A549 (cell line): ENCODE results near the gene UPK3A.
A peak's percentile ranks its signal among the peaks of the same experiment; 100 is the strongest.

ENCODE experiments used
- ATOH8 ChIP-seq: fragments of 250-450 bp; sonication (Bioruptor Pico); IDR thresholded peaks from 2 replicates; pipeline ENCODE4 v1.5.0; 2020; ENCODE audit warnings: low read depth, mild to moderate bottlenecking, moderate library complexity
- BHLHE40 ChIP-seq: IDR thresholded peaks from 2 replicates; pipeline ENCODE4 v1.6.1; 2012; ENCODE audit warnings: low read depth, low read length, inconsistent platforms
- CEBPB ChIP-seq, 2 experiments: fragments of >200 bp in 1 of 2; sonication (Bioruptor Twin) in 1 of 2; formaldehyde crosslinking in 1 of 2; IDR thresholded peaks; 2 replicates each; pipeline ENCODE4 v1.6.1; 2012 to 2016
- CHD2 ChIP-seq: fragments of 150-350 bp; IDR thresholded peaks from 2 replicates; pipeline ENCODE4 v1.6.1; 2014; ENCODE audit warnings: low read length; ENCODE audit not compliant: partially characterized antibody
- ESRRA ChIP-seq: fragments of 150-350 bp; IDR thresholded peaks from 2 replicates; pipeline ENCODE4 v1.6.1; 2014; ENCODE audit warnings: mild to moderate bottlenecking, low read length, borderline replicate concordance
- MAFK ChIP-seq: fragments of 450-650 bp; IDR thresholded peaks from 2 replicates; pipeline ENCODE4 v1.6.1; 2014; ENCODE audit not compliant: partially characterized antibody
- RAD21 ChIP-seq, 2 experiments: fragments of >200 bp in 1 of 2; sonication (Bioruptor Twin) in 1 of 2; formaldehyde crosslinking in 1 of 2; IDR thresholded peaks in 1 of 2; conservative IDR thresholded peaks in 1 of 2; 2 replicates in 1 of 2; 3 replicates in 1 of 2; pipeline ENCODE4 v1.6.1; 2012 to 2018; ENCODE audit warnings: inconsistent platforms in 1 of 2
- SMC3 ChIP-seq: fragments of >200 bp; sonication (Bioruptor Twin); formaldehyde crosslinking; IDR thresholded peaks from 3 replicates; pipeline ENCODE4 v1.6.1; 2018; ENCODE audit warnings: inconsistent platforms
- SREBF2 ChIP-seq: fragments of 450-650 bp; IDR thresholded peaks from 2 replicates; pipeline ENCODE4 v1.6.1; 2014; ENCODE audit warnings: mild to moderate bottlenecking, moderate library complexity
- TFCP2L1 ChIP-seq: fragments of 250-450 bp; sonication (Bioruptor Pico); IDR thresholded peaks from 2 replicates; pipeline ENCODE4 v1.5.0; 2021; ENCODE audit warnings: mild to moderate bottlenecking
- ZC3H11A ChIP-seq: fragments of 450-650 bp; IDR thresholded peaks from 2 replicates; pipeline ENCODE4 v1.6.1; 2014; ENCODE audit warnings: antibody characterized with exemption, mild to moderate bottlenecking
- TF ChIP-seq, protein P1 (sequence below): fragments of 200-600 bp; sonication (generic); IDR thresholded peaks from 2 replicates; pipeline ENCODE4 v1.6.1; 2016; ENCODE audit warnings: antibody characterized with exemption, mild to moderate bottlenecking, moderate library complexity
- TF ChIP-seq, protein P2 (sequence below): fragments of >200 bp; sonication (Bioruptor Twin); formaldehyde crosslinking; IDR thresholded peaks from 3 replicates; pipeline ENCODE4 v1.5.1; 2016
- TF ChIP-seq, protein P3 (sequence below): IDR thresholded peaks from 2 replicates; pipeline ENCODE4 v1.6.1; 2012

- no peak for TF ChIP-seq ZC3H11A
- no peak for TF ChIP-seq RAD21 (conservative IDR thresholded peaks at IDR 0.05 in 1 of 2, IDR thresholded peaks at IDR 0.05 in 1 of 2)
- TF ChIP-seq, protein P1, sequence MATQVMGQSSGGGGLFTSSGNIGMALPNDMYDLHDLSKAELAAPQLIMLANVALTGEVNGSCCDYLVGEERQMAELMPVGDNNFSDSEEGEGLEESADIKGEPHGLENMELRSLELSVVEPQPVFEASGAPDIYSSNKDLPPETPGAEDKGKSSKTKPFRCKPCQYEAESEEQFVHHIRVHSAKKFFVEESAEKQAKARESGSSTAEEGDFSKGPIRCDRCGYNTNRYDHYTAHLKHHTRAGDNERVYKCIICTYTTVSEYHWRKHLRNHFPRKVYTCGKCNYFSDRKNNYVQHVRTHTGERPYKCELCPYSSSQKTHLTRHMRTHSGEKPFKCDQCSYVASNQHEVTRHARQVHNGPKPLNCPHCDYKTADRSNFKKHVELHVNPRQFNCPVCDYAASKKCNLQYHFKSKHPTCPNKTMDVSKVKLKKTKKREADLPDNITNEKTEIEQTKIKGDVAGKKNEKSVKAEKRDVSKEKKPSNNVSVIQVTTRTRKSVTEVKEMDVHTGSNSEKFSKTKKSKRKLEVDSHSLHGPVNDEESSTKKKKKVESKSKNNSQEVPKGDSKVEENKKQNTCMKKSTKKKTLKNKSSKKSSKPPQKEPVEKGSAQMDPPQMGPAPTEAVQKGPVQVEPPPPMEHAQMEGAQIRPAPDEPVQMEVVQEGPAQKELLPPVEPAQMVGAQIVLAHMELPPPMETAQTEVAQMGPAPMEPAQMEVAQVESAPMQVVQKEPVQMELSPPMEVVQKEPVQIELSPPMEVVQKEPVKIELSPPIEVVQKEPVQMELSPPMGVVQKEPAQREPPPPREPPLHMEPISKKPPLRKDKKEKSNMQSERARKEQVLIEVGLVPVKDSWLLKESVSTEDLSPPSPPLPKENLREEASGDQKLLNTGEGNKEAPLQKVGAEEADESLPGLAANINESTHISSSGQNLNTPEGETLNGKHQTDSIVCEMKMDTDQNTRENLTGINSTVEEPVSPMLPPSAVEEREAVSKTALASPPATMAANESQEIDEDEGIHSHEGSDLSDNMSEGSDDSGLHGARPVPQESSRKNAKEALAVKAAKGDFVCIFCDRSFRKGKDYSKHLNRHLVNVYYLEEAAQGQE = no peak
- TF ChIP-seq CHD2 = no peak
- TF ChIP-seq, protein P2, sequence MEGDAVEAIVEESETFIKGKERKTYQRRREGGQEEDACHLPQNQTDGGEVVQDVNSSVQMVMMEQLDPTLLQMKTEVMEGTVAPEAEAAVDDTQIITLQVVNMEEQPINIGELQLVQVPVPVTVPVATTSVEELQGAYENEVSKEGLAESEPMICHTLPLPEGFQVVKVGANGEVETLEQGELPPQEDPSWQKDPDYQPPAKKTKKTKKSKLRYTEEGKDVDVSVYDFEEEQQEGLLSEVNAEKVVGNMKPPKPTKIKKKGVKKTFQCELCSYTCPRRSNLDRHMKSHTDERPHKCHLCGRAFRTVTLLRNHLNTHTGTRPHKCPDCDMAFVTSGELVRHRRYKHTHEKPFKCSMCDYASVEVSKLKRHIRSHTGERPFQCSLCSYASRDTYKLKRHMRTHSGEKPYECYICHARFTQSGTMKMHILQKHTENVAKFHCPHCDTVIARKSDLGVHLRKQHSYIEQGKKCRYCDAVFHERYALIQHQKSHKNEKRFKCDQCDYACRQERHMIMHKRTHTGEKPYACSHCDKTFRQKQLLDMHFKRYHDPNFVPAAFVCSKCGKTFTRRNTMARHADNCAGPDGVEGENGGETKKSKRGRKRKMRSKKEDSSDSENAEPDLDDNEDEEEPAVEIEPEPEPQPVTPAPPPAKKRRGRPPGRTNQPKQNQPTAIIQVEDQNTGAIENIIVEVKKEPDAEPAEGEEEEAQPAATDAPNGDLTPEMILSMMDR = no peak
- no peak for TF ChIP-seq ATOH8
- no peak for TF ChIP-seq ESRRA
- TF ChIP-seq SMC3 = no peak
- TF ChIP-seq TFCP2L1 (CRISPR knock-in tag) = no peak
- TF ChIP-seq CEBPB (IDR thresholded peaks at IDR 0.05) = no peak
- TF ChIP-seq MAFK = peak; percentile 66
- TF ChIP-seq, protein P3, sequence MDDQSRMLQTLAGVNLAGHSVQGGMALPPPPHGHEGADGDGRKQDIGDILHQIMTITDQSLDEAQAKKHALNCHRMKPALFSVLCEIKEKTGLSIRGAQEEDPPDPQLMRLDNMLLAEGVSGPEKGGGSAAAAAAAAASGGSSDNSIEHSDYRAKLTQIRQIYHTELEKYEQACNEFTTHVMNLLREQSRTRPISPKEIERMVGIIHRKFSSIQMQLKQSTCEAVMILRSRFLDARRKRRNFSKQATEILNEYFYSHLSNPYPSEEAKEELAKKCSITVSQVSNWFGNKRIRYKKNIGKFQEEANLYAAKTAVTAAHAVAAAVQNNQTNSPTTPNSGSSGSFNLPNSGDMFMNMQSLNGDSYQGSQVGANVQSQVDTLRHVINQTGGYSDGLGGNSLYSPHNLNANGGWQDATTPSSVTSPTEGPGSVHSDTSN = no peak
- TF ChIP-seq BHLHE40 = no peak
- TF ChIP-seq SREBF2 = no peak
Measured at GRCh38 chr22:45259754-45260394, 24.9 kb upstream of the UPK3A start.
